Transverse colon (tissue), 4 donors: ENCODE measurements around the gene SMARCD2. TPM values are rescaled to one million over a fixed set of nuclear protein-coding genes. Genes with fewer than 3 reads are reported as not detected.
"Not testable (repeated sequence)": the region's sequence is repeated elsewhere in the genome, so short reads cannot be mapped to it uniquely, and the experiment has no call there.

Experiments
- DNase-seq: peaks from one replicate; pipeline ENCODE4 v3.0.0-alpha.2; 2019
- H3K27ac ChIP-seq, 4 donors: fragments of 200-600 bp; sonication (generic); 2 replicates each; pipeline ENCODE4 v1.5.1; 2016 to 2018; ENCODE audit warnings: inconsistent platforms in 4 of 4
- H3K27me3 ChIP-seq: fragments of 200-600 bp; sonication (generic); 2 replicates; pipeline ENCODE4 v1.5.1; 2017; ENCODE audit warnings: inconsistent platforms
- H3K36me3 ChIP-seq, 4 donors: fragments of 200-600 bp; sonication (generic); 2 replicates each; pipeline ENCODE4 v1.5.1; 2017 to 2019; ENCODE audit warnings: inconsistent platforms in 4 of 4
- H3K4me1 ChIP-seq, 4 donors: fragments of 200-600 bp; sonication (generic); 2 replicates each; pipeline ENCODE4 v1.5.1; 2017 to 2020; ENCODE audit warnings: inconsistent platforms in 4 of 4
- H3K4me3 ChIP-seq, 4 donors: fragments of 200-600 bp; sonication (generic); 1 replicate in 1 of 4; 2 replicates in 3 of 4; pipeline versions ENCODE4 v1.5.1 to v1.6.1; 2017 to 2019; ENCODE audit warnings: inconsistent platforms in 4 of 4
- H3K9me3 ChIP-seq, 2 donors: fragments of 200-600 bp; sonication (generic); 2 replicates each; pipeline ENCODE4 v1.5.1; 2017 to 2019; ENCODE audit warnings: inconsistent platforms in 2 of 2
- CTCF ChIP-seq, 5 experiments: fragments of 200-600 bp in 3 of 5; fragments of 450-650 bp in 2 of 5; sonication (generic) in 3 of 5; IDR thresholded peaks; 1 replicate in 2 of 5; 2 replicates in 3 of 5; pipeline ENCODE4 v1.5.1; 2016 to 2017; ENCODE audit warnings: antibody characterized with exemption in 5 of 5, inconsistent platforms in 3 of 5, mild to moderate bottlenecking in 2 of 5, moderate library complexity in 1 of 5
- EP300 ChIP-seq: sonication (generic); formaldehyde crosslinking; IDR thresholded peaks from one replicate; pipeline ENCODE4 v1.6.1; 2017; ENCODE audit warnings: antibody characterized with exemption, low read depth
- POLR2A ChIP-seq: fragments of 450-650 bp; IDR thresholded peaks from one replicate; pipeline ENCODE4 v1.6.1; 2016; ENCODE audit warnings: antibody characterized with exemption, mild to moderate bottlenecking, moderate library complexity
- POLR2AphosphoS5 ChIP-seq, 3 donors: sonication (generic); formaldehyde crosslinking; IDR thresholded peaks; one replicate each; pipeline ENCODE4 v1.6.1; 2016; ENCODE audit warnings: antibody characterized with exemption in 3 of 3
- WGBS, 2 donors: methylation state at CpG; one replicate each; pipeline ENCODE4 v1.1.5; 2018; ENCODE audit warnings: low coverage in 1 of 2; 5-methylcytosine and 5-hydroxymethylcytosine counted together
- in situ Hi-C, 4 donors: fragments of 200-750 bp; cut with MboI; loops; one replicate each; pipeline versions ENCODE4 v1.15.0 to v1.15.1; 2017; ENCODE audit warnings: low sequenced_read_pairs in 3 of 4, low pct_ligation_motif_present in 1 of 4, low pct_unique_long_range_greater_than_20kb in 1 of 4
- intact Hi-C: fragments of 100-400 bp; cut with DNase I; formaldehyde crosslinking; loops from one replicate; pipeline ENCODE4 v1.15.1; 2023; ENCODE audit warnings: low total_unique reads
- total RNA-seq, 4 donors: library from RNA; depleted of rRNA; stranded (reverse); fragments of >200 nt; gene quantifications; one replicate each; pipeline ENCODE4 v1.1.0, GENCODE V29; 2016

SMARCD2 gene
- total RNA-seq, 4 donors from 2014 or later = 99.0 to 130 (median 109) TPM

- Histone ChIP-seq H3K4me3 (no peak within 1 kb of the TSS), H3K27ac (no peak within 1 kb of the TSS), H3K4me1 (no peaks in the 10 kb centered on the region), H3K9me3 (no peaks in the 10 kb centered on the region), H3K36me3 (no peaks in the 10 kb centered on the region), H3K27me3 (no peaks in the 10 kb centered on the region)
- peak; percentile 50 for DNase-seq
- TF ChIP-seq POLR2AphosphoS5 (IDR thresholded peaks at IDR 0.05) (no peak), CTCF (IDR thresholded peaks at IDR 0.05) (peak; percentile 38 to 69 (median 55))
- WGBS, 2 donors = 35 to 43% methylated on average over 2 to 14 of the region's 15 CpGs
- in situ Hi-C loops = no loop called here
- intact Hi-C loops = no loop called here
These were observed 39.6 kb upstream of the SMARCD2 start, which contains the start of gene GH2 for GRCh38 chr17:63881935-63882601. Gene GH2 (minus strand): TSS chr17:63881944. CDS start chr17:63881801, 143 bp downstream.

GRCh38 chr17:63881337-63881736, 38.9 kb upstream of the SMARCD2 start:
- 66% methylated on average over 11 of the region's 11 CpGs; no CpG with 5 or more reads in 1 of the 2 donors for WGBS, 2 donors

GRCh38 chr17:63880706-63881105, 38.2 kb upstream of the SMARCD2 start:
- H3K27me3 ChIP-seq = no peaks in the 10 kb centered on the region
- intact Hi-C loops (no loop called here), in situ Hi-C loops (no loop called here)
- TF ChIP-seq EP300 (no peak), POLR2AphosphoS5 (IDR thresholded peaks at IDR 0.05) (no peak), CTCF (IDR thresholded peaks at IDR 0.05) (no peak), POLR2A (no peak)
- H3K9me3 ChIP-seq = no peaks in the 10 kb centered on the region
- H3K36me3 ChIP-seq = no peaks in the 10 kb centered on the region
- H3K4me3 ChIP-seq = no peak overlapping the region
- H3K4me1 ChIP-seq = no peaks in the 10 kb centered on the region
- no peak overlapping the region for H3K27ac ChIP-seq
- DNase-seq = no peak
- WGBS, 2 donors = 77% methylated on average over 12 of the region's 12 CpGs; no CpG with 5 or more reads in 1 of the 2 donors

More at GRCh38 chr17:63881337-63881736, 38.9 kb upstream of the SMARCD2 start:
- intact Hi-C loops, H3K4me1 ChIP-seq, H3K4me3 ChIP-seq, H3K27ac ChIP-seq, H3K9me3 ChIP-seq, in situ Hi-C loops, DNase-seq, H3K27me3 ChIP-seq, H3K36me3 ChIP-seq: not testable (repeated sequence)

GRCh38 chr17:63878413-63878812, 35.9 kb upstream of the SMARCD2 start:
- in situ Hi-C loops, H3K27ac ChIP-seq, H3K36me3 ChIP-seq, DNase-seq, H3K4me3 ChIP-seq, H3K4me1 ChIP-seq, H3K27me3 ChIP-seq, H3K9me3 ChIP-seq, intact Hi-C loops: not testable (repeated sequence)
- 77 to 84% methylated on average over 4 to 9 of the region's 9 CpGs for WGBS, 2 donors

- 72 to 100% methylated on average over 3 to 6 of the region's 6 CpGs for WGBS, 2 donors
- H3K27me3 ChIP-seq, DNase-seq, H3K36me3 ChIP-seq, H3K4me3 ChIP-seq, H3K4me1 ChIP-seq, H3K27ac ChIP-seq, intact Hi-C loops, H3K9me3 ChIP-seq, in situ Hi-C loops: not testable (repeated sequence)
These were observed 32.2 kb upstream of the SMARCD2 start for GRCh38 chr17:63874693-63875092.

- H3K4me3 ChIP-seq, H3K36me3 ChIP-seq, intact Hi-C loops, H3K27ac ChIP-seq, H3K27me3 ChIP-seq, H3K9me3 ChIP-seq, DNase-seq, H3K4me1 ChIP-seq, in situ Hi-C loops: not testable (repeated sequence)
- 68% methylated on average over 4 of the region's 8 CpGs; no CpG with 5 or more reads in 1 of the 2 donors for WGBS, 2 donors
These were observed 31.7 kb upstream of the SMARCD2 start for GRCh38 chr17:63874061-63874626.

GRCh38 chr17:63873577-63873976, 31.1 kb upstream of the SMARCD2 start, which contains the start of gene CSH2:
Gene CSH2 (minus strand): TSS chr17:63873677. CDS start chr17:63873614, 63 bp downstream.
- H3K27ac ChIP-seq, in situ Hi-C loops, H3K9me3 ChIP-seq, intact Hi-C loops, H3K27me3 ChIP-seq, H3K4me1 ChIP-seq, DNase-seq, H3K4me3 ChIP-seq, H3K36me3 ChIP-seq: not testable (repeated sequence)
- no CpG with 5 or more reads among the region's 7 CpGs for WGBS, 2 donors

- H3K4me1 ChIP-seq, DNase-seq, H3K27ac ChIP-seq, H3K27me3 ChIP-seq, H3K36me3 ChIP-seq, intact Hi-C loops, H3K4me3 ChIP-seq, H3K9me3 ChIP-seq, in situ Hi-C loops: not testable (repeated sequence)
- 92% methylated on average over 15 of the region's 15 CpGs; no CpG with 5 or more reads in 1 of the 2 donors for WGBS, 2 donors
These were observed 29.3 kb upstream of the SMARCD2 start for GRCh38 chr17:63871646-63872365.
